Stimulated activated naive CD4-positive, alpha-beta T cell (primary cell): ENCODE measurements around the gene PDZD2.
"Not testable (repeated sequence)": the region's sequence is repeated elsewhere in the genome, so short reads cannot be mapped to it uniquely, and the experiment has no call there.

Experiments
- DNase-seq, 6 experiments: peaks; one replicate each; lab custom pipeline; 2025; lab: John Stamatoyannopoulos, UW

PDZD2 gene

DNA sequence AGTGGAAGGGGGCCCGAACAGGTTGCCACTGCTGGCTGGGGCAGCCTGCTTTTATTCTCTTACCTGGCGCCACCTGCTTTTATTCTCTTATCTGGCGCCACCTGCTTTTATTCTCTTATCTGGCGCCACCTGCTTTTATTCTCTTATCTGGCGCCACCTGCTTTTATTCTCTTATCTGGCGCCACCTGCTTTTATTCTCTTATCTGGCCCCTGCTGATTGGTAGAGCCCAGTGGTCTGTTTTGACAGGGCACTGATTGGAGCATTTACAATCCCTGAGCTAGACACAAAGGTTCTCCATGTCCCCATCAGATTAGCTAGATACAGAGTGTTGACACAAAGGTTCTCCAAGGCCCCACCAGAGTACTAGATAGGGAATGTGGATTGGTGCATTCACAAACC is 52.5 kb downstream of the PDZD2 start:
- not testable (repeated sequence) for DNase-seq

DNA sequence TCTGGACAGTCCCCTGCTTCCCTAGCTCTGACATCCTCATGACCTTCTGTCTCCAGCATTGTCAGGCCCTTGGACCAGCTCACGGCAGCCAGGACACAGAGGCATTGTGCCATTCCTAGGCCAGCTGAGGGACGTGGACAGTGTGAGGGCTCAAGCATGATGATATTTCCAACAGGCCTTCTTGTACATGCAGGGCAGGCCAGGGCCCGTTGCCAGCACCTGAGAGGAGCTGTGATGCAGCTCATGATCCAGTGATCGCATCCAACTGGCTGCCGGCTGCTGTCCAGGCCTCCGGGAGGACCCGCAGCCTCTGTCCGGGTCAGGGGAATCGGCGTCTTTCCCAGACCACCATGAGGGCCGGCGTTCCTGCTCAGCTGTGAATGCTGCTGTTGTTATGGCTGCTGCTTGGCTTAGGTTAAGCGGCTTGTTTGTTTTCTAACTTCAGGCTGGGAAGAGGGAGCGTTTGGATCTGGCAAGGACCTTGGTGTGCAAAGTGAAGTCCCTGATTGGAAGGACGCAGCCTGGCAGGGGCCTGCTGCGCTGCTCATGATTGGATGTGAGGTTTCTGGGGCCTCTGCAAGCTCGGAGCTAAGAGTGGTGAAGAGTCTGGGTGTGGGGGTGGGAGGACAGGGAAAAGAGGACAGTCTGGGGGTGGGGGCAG is 53.8 kb downstream of the PDZD2 start:
- DNase-seq: no peak

DNA sequence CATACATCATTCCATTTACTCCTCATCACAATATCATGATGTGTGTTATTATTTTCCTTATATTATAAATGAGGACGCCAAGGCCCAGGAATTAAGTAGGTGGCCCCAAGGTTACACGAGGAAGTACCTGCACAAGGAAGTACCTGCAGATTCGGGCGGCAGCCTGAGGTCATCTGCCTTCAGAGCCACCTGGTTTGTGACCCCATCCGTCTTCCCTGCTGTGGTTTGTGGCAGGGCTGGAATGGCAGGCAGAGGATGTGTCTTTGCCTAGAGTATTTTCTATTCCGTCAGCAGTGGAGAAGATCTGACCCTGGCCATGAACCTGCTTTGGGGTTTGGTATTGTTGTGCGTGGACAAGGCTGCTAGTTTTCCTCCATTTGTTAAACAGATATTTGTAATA is 59.7 kb downstream of the PDZD2 start:
- no peak for DNase-seq

DNA sequence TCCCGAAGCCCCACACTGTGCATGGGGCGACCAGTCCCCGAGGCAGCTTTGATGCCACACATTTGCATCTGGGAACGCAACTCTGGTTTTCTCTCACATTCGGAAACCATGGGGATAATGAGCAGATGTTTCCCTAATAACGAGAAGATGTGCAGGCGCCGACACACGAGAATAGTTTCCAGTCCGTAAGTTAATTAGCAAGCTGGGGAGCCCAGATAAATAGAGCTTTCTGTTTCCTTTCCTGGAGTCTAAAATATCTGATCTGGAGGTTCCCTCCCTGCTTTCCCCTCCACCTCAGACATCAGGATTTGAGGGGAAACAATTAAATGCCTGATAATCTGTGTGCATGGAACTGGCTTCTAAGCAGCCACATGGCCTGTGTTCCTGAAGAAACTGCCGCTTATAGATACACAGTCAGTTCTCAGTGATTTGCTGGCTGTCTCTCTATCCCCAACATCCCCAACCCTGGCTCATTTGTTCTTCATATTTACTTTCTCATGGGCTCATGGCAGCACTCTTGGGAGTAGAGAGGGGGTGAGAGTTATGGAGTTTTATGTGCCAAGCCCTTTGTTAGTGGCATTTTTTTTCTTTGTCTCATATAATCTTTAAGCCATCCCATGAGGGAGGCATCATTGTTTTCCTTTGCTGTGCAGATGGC is 62.8 kb downstream of the PDZD2 start:
- DNase-seq: no peak

DNA sequence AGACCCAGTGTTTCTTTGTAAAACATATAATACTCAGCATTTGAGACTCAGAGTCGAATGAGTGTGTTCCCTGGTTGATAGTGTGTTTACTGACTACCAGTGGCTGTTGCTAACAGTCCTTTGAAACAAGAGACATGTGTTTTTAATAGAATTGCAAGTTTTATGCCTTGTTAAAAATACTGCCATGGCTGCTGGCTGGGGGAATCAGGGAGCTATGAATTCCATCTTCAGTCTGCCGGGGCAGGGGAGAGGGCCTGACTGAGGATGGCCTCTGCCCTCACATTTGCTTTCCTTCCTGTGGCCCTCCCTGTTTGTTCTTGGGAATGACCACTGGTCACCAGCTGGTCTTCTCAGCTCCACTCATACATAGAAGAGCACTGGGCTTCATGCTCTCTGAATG is 63.8 kb downstream of the PDZD2 start:
- DNase-seq: no peak

DNA sequence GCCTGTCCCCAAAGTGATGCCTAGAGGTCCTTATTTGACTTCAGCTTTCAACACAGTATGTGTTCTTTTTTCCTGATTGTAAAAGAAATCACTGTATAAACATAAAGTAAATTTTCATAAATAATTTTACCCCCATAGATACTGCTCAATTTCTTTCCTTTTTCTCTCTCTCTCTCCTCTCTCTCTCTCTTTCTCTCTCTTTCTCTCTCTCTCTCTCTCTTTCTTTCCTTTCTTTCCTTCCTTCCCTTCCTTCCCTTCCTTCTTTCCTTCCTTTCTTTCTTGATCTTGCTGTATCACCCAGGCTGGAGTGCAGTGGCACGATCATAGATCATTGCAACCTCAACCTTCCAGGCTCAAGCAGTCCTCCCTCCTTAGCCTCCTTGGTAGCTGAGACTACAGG is 64.8 kb downstream of the PDZD2 start:
- no peak for DNase-seq

DNA sequence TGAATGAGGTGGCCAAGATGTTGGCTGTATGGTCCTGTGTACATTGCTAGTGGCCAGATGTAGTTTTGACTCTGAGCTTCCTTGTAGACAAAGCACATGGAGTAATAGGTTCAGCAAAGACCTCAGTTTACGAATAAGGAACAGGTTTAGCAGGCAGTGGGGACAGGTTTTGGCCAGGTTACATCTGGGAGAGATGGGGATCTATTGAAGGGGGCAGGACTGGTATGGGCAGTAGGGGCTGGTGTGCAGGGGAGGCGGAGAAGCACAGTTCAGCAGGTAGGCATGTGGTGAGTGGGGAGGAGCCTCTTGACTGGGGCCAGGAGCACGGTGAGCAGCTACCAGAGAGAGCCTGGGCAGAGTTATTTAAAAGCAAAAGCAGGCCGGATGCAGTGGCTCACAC is 67.3 kb downstream of the PDZD2 start:
- no peak for DNase-seq

DNA sequence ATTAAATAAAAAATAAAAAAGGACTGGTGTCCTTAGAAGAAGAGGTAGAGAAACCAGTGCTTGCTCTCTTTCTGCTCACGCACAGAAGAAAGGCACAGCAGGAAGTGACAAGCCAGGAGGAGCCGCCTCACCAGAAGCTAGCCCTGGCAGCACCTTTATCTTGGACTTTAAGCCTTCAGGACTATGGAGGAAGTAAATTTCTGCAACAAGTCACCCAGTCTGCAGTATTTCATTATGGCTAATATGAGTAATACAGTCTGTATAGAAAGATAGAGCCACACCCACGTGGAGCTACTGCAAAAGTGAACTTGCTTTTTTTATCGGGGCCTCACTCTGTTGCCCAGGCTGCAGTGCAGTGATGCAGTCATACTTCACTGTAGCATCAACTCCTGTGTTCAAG is 68.4 kb downstream of the PDZD2 start:
- DNase-seq: no peak

DNA sequence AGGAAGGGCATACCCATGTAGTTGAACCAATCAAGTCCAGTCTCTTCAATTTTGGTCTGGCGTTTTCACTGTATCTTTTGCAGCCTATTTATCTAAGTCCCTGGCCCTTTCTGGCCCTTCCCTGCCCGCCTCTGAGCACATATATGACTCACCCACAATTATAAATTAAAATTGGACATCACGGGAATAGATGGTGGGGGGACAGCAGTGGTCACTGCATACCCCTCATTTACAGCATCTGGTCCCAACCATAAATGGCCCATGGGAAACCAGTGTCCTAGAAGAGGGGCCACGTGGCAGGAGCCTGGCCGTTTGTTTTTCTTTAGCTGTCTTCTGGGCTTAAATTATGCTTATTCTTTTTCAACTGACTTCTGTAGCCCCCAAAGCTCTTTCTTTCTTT is 69.2 kb downstream of the PDZD2 start:
- no peak for DNase-seq

DNA sequence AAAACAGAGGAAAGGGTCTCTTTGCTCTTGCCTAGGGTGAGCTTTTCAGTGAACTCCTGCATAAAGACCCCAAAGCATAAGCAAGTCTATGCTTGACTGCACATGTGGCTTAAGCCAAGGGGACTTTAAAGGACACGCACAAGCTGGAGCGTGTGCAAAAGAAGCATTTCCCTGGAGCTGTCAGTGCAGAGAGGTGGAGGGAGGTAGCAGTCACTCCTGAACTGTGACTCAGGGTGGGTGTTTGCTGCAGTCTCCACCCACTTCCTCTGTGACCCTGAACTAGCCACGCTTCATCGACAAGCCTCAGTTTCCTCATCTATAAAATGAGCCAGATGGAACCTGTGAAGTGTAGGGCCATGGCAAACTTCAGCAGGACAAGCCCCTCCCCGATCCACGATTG is 72.4 kb downstream of the PDZD2 start:
- DNase-seq: no peak

DNA sequence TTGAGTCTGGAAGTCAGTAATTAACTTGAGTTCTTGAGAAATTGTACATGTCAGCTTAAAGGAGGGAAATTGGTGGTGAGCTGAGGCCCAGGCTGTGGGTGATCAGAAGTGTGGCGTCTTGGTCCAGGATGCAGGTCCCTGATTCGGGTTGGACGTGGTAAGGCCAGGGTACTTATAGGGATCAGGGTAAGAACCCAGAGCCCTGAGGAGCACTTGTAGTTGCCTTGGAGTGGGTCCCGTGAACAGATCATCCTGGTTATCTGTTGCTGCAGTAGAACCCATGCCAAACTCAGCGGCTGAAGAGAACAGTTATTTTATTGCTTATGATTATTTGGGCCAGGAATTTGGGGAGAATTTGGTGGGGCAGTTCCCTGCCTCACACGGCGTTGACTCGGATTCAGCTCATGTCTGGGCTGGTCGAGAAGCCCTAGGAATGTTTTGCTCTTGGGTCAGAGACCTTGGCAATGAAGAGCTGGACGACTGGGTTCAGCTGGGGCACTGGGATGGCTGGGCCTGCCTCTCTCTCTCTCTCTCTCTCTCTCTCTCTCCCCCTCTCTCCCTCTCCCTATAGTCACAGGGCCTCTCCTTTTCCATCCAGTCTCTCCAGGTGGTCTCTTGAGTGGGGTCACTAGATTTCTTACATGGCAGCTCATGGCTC is 73.1 kb downstream of the PDZD2 start:
- DNase-seq: no peak

DNA sequence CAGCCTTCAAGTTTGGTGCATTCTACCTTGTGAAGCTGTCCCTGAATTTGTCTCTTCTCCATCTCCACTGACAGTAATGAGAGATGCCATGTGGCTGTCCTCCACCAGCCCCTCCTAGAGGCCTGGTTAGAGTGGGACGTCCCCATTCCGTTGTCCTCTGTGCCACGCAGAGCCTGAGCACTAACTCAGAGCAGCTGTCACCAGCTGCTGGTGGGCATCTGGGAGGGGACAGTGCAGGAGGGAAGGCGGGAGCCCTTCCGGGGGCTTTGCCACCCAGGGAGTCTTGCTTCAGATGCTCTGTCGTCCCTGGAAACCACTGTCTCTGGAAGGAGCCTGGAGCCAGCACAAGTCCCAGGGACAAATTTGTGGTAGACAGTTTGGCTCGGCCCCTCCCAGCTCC is 78.6 kb downstream of the PDZD2 start:
- DNase-seq: no peak

DNA sequence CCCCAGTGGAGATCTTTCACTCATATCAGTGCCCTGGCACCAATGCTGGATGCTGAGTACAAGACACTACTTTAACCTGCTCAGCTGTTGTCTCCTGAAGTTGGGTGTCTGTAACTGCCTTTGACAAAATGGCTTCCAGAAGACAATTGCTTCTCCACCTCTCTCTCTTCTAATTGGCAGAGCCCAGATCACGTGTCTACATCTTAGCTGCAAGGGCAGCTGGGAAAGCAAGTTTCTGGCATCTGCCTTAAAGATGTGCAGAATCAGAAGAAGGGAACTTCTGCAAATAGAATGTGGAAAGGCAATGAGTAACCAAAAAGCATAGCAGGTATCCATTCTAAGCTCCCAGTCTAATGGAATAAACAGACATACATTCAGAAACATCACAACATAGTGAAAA is 81.1 kb downstream of the PDZD2 start:
- no peak for DNase-seq

DNA sequence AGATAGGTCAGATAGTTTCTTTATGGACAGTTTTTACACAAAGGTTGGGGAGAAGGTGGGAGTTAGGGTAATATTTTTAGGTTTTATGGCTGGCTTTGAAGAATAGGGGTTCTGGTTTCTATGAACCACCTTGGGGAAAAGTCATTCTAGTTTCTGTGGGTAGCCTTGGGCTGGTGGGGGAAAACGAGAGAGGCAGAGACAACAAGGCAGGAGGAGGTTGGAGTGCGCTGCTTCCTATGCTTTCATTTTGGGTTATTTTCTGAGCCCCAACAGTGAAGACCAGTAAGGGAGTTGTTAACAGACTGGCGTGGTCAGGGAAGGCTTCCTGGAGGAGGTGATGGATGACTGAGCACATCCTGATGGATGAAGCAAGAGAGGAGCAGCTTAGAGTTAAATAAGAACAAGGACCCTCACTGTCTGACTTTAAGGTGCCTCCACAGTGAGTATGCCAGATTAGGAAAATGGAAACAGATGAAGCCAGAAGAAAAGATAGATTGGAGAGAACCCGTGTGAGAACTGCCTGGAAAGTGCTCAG is 81.9 kb downstream of the PDZD2 start:
- DNase-seq: no peak

DNA sequence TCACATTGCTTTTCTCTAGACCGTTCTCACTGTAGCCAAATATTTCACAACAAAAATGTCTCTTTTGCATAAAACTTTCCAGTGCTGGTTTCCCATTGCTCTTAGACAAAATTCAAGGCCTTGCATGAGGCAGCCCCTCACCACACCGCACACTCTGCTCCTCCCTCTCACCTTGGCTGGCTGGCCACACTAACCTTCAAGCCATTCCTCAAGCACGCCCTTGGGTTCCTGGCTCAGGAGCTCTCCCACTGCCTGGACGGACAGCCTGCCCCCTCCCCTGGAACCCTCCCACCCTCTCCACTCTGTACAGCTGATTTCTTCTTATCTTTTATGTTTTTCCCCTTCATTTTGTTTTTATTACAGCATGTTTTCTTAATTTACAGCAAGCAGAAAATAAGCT is 83.2 kb downstream of the PDZD2 start:
- DNase-seq: no peak

DNA sequence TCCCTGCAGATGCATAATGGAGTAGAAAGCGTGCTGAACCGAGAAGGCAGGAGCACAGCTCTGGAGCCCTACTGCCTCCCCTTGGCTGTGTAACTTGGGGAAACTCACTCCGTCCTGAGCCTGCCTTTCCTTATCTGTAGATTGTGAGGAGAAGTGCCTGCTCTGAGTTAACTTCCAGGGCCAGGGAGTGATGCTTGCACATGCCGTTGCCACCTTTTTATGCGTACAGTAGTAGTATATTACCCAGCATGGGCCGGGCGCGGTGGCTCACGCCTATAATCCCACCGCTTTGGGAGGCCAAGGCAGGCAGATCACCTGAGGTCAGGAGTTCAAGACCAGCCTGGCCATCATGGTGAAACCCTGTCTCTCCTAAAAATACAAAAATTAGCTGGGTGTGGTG is 87.1 kb downstream of the PDZD2 start:
- DNase-seq: no peak

DNA sequence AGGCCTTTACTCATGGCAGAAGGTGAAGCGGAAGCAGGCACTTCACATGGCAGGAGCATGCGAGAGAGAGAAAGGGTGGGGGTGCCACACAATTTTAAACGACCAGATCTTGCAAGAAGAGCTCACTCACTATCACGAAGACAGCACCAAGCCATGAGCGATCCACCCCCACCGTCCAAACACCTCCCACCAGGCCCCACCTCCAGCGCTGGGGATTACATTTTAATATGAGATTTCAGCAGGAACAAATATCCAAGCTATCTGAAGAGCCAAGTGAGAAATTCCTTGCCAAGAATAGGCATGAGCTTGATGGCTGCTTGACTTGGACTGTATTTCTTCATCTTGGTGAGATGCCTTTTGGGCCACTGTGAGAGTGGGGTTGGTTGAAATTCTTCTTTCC is 88.0 kb downstream of the PDZD2 start:
- no peak for DNase-seq

DNA sequence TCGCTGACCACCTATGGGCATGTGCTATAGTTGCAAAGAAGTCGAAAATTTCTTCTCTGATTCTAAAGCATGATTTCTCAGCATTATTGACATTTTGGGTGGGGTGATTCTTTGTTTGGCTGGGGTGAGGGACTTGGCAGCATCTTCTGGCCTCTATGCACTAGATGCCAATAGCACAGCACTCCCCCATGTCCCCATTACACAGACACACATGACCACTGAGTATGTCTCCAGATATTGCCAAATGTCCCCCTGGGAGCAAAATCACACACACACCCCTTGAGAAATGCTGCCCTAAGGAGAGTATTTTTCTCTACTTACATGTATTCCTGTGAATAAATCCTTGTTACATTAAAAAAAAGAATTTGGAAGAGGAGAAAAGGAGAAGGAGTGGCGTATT is 89.1 kb downstream of the PDZD2 start:
- no peak for DNase-seq

DNA sequence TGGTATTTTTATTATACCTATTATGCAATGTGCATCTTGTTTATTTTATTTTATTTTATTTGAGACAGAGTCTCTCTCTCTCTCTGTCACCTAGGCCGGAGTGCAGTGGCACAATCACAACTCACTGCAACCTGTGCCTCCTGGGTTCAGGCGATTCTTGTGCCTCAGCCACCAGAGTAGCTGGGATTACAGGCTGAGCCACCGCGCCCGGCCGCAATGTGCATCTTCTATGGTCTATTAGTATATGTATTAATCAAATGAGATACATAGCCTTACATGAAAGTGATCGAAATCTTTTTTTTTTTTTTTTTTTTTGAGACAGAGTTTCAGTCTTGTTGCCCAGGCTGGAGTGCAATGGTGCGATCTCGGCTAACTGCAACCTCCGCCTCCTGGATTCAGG is 89.9 kb downstream of the PDZD2 start:
- DNase-seq: not testable (repeated sequence)

DNA sequence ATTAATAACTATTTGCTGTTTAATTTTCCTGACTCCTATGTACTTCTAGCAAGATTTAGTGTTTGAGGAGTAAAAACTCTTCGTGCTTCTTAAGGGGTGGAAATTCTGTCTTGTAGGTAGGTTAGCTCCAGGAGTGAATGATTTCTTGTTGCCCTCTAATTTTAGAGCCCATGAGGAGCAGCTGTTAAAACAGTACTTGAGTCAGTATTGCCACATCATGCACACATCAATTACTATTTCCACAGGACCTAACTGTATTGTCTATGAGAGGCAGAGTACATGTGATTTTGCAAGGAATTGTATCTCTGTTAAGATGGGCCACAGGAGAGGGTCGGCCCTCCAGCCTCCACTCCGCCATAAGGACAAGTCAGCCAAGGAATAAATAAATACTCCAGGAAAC is 91.2 kb downstream of the PDZD2 start:
- no peak for DNase-seq

DNA sequence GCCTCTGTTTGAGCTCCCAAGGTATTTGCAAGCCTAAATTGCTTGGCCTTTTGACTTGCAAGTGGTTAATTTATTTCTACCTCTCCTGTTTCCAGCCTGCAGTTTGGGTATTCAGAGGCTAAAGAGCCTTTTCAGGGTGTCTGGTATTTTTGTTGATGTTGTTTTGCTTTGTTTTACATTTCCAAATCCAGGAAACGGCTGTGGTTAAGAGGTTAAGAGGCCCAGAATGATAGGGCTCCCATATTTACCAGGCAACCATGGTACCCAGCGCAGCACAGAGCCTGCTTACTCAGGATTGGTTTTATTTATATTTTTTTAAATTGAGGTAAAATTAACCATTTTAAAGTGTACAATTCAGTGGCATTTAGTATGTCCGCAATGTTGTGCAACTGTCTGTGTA is 92.1 kb downstream of the PDZD2 start:
- DNase-seq: no peak

DNA sequence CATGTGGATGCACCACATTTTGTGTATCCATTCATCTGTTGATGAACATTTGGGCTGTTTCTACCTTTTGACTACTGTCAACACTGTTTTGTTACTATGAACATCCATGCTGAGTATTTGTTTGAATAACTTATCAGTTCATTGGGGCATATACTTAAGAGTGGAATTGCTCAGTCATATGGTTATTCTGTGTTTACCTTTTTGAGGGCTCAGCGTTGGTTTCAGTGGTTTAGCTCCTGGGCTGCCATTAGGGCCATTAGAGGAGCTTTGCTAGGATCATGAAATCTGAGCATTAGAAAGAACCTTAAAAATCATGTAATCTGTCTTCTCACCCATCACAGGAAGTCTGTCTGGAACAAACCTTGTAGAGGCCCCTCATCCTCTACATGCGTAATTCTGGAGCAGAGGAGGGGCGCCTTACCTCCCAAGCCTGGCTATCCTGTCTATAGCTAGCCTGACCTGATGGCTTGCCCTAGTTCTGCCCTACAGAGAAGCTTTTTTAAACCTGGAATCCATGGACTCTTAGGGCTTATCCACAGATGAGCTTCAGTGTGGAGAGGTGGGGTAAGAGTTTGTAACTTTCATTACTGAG is 92.9 kb downstream of the PDZD2 start:
- DNase-seq: no peak

DNA sequence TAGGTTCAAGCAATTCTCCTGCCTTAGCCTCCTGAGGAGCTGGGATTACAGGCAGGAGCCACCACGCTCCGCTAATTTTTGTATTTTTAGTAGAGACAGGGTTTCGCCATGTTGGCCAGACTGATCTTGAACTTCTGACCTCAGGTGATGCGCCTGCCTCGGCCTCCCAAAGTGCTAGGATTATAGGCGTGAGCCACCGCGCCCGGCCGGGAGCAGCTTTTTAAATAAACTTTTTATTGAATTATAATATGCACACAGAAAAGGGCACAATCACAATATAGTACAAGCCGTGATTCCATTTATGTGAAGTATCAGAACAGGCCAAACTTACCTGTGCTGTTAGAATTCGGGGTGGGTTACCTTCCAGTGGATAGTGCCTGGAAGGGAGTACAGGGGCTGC is 93.9 kb downstream of the PDZD2 start:
- not testable (repeated sequence) for DNase-seq
